OCI-LY1 (cell line): Measurements from ENCODE around the gene JAK1.

Experiments used
- CTCF ChIP-seq: fragments of 200-600 bp; sonication (generic), shearing (Covaris generic); IDR thresholded peaks from 2 replicates; pipeline ENCODE4 v1.5.1; 2017; ENCODE audit warnings: mild to moderate bottlenecking, antibody characterized with exemption, low read length, moderate library complexity, mixed read lengths
- EZH2 ChIP-seq: fragments of 200-600 bp; sonication (generic), shearing (Covaris generic); IDR thresholded peaks from 2 replicates; pipeline ENCODE4 v1.8.0; 2017; ENCODE audit warnings: borderline replicate concordance, mixed run types, mild to moderate bottlenecking, antibody characterized with exemption, low read length, moderate library complexity, mixed read lengths

- TF ChIP-seq CTCF (no peak), EZH2 (no peak)
These were observed 19.4 kb downstream of the JAK1 start for GRCh38 chr1:64946916-64947315.
